Lower lobe of right lung (tissue), 2 donors: Measurements from ENCODE around the gene DTWD1. TPM values are rescaled to one million over a fixed set of nuclear protein-coding genes. Genes with fewer than 3 reads are reported as not detected.

Experiments
- ATAC-seq, 2 donors: fragments of 200-7000 bp; cut with Tn5 transposase; one replicate each; pipeline ENCODE4 v1.9.1; 2020 to 2022; ENCODE audit warnings: mild to moderate bottlenecking in 2 of 2, moderate library complexity in 2 of 2
- DNase-seq: peaks from one replicate; pipeline ENCODE4 v3.0.0-alpha.2; 2020
- H3K27ac ChIP-seq: fragments of 200-600 bp; one replicate; pipeline ENCODE4 v1.8.0; 2022
- H3K27me3 ChIP-seq: fragments of 200-600 bp; one replicate; pipeline ENCODE4 v1.8.0; 2022; ENCODE audit warnings: low read depth
- H3K36me3 ChIP-seq: fragments of 200-600 bp; one replicate; pipeline ENCODE4 v1.8.0; 2022; ENCODE audit warnings: mild to moderate bottlenecking
- H3K4me1 ChIP-seq: fragments of 200-600 bp; one replicate; pipeline ENCODE4 v1.8.0; 2022
- H3K4me3 ChIP-seq: fragments of 200-600 bp; one replicate; pipeline ENCODE4 v1.8.0; 2022; ENCODE audit warnings: mild to moderate bottlenecking
- H3K9me3 ChIP-seq: fragments of 200-600 bp; one replicate; pipeline ENCODE4 v1.8.0; 2022
- CTCF ChIP-seq: fragments of 200-600 bp; IDR thresholded peaks from one replicate; pipeline ENCODE4 v1.8.0; 2022; ENCODE audit warnings: antibody characterized with exemption, mild to moderate bottlenecking
- intact Hi-C: fragments of 100-400 bp; cut with DNase I; formaldehyde crosslinking; loops from one replicate; pipeline ENCODE4 v1.11.0; 2022
- total RNA-seq: library from RNA; stranded (reverse); fragmentation: NEBNext Ultra II Directional; extraction: Animal tissue kit (Norgen Biotek cat#: 25700); gene quantifications from one replicate; pipeline ENCODE4 v1.2.1, GENCODE V29; 2021
- donor health status: DM: no; HTN: yes; CAD: no; lungs with severe emphysema.

The DTWD1 gene
- total RNA-seq, 1 donor from 2014 or later = 29.3 TPM

GRCh38 chr15:49621401-49621811 is 558 bp downstream of the DTWD1 start:
- H3K4me1 ChIP-seq = peaks cover 23% of the 10 kb centered on the region
- peak overlapping the region; percentile 94 for H3K27ac ChIP-seq
- peaks cover 9% of the 10 kb centered on the region for H3K9me3 ChIP-seq
- DNase-seq = no peak
- TF ChIP-seq CTCF = no peak
- ATAC-seq = peak in 1 of 2 donors; percentile 15
- peaks cover 9% of the 10 kb centered on the region for H3K36me3 ChIP-seq
- peak overlapping the region; percentile 78 for H3K4me3 ChIP-seq
- intact Hi-C loops = no loop called here
- H3K27me3 ChIP-seq = no peaks in the 10 kb centered on the region

GRCh38 chr15:49621887-49622286 is 1.0 kb downstream of the DTWD1 start:
- H3K27me3 ChIP-seq = no peaks in the 10 kb centered on the region
- ATAC-seq (no peak), DNase-seq (no peak)
- H3K4me3 ChIP-seq = peak overlapping the region; percentile 78
- H3K4me1 ChIP-seq = peaks cover 23% of the 10 kb centered on the region
- intact Hi-C loops = no loop called here
- TF ChIP-seq CTCF = no peak
- H3K36me3 ChIP-seq = peaks cover 9% of the 10 kb centered on the region
- peak overlapping the region; percentile 94 for H3K27ac ChIP-seq
- H3K9me3 ChIP-seq = peaks cover 9% of the 10 kb centered on the region

- peak overlapping the region; percentile 78 for H3K4me3 ChIP-seq
- H3K27ac ChIP-seq = no peak overlapping the region
- H3K9me3 ChIP-seq = peaks cover 9% of the 10 kb centered on the region
- no peak for DNase-seq
- no peak for ATAC-seq
- H3K4me1 ChIP-seq = peaks cover 29% of the 10 kb centered on the region
- intact Hi-C loops = no loop called here
- TF ChIP-seq CTCF = no peak
- peaks cover 13% of the 10 kb centered on the region for H3K36me3 ChIP-seq
- no peaks in the 10 kb centered on the region for H3K27me3 ChIP-seq
These were observed 1.7 kb downstream of the DTWD1 start for GRCh38 chr15:49622561-49622960.

- H3K36me3 ChIP-seq = peaks cover 14% of the 10 kb centered on the region
- DNase-seq (no peak), ATAC-seq (no peak)
- no peak overlapping the region for H3K27ac ChIP-seq
- H3K27me3 ChIP-seq = no peaks in the 10 kb centered on the region
- intact Hi-C loops = no loop called here
- peaks cover 9% of the 10 kb centered on the region for H3K9me3 ChIP-seq
- no peak for TF ChIP-seq CTCF
- peaks cover 29% of the 10 kb centered on the region for H3K4me1 ChIP-seq
- H3K4me3 ChIP-seq = no peak overlapping the region
These were observed 3.2 kb downstream of the DTWD1 start for GRCh38 chr15:49624056-49624455.

GRCh38 chr15:49625460-49626036 is 4.7 kb downstream of the DTWD1 start:
- intact Hi-C loops = no loop called here
- no peak for ATAC-seq
- Histone ChIP-seq H3K4me1 (peaks cover 23% of the 10 kb centered on the region), H3K27ac (no peak overlapping the region), H3K4me3 (no peak overlapping the region), H3K27me3 (no peaks in the 10 kb centered on the region), H3K9me3 (peaks cover 9% of the 10 kb centered on the region), H3K36me3 (peaks cover 22% of the 10 kb centered on the region)
- no peak for TF ChIP-seq CTCF
- no peak for DNase-seq
